HUES48 (cell line): ENCODE results near the gene BRCC3.
A peak's percentile ranks its signal among the peaks of the same experiment; 100 is the strongest.

Source experiments
- H3K27ac ChIP-seq: one replicate; pipeline ENCODE4 v1.7.0; 2013; ENCODE audit warnings: low read depth, low read length, inconsistent platforms
- H3K27me3 ChIP-seq: 2 replicates; pipeline ENCODE4 v1.6.1; 2013; ENCODE audit warnings: mild to moderate bottlenecking, low read length; ENCODE audit not compliant: control insufficient read depth, insufficient read depth
- H3K36me3 ChIP-seq: 2 replicates; pipeline ENCODE4 v1.6.1; 2013; ENCODE audit warnings: low read length; ENCODE audit not compliant: control insufficient read depth, insufficient read depth
- H3K4me1 ChIP-seq: 2 replicates; pipeline ENCODE4 v1.6.1; 2013; ENCODE audit warnings: mild to moderate bottlenecking, low read length; ENCODE audit not compliant: control insufficient read depth, insufficient read depth
- H3K4me3 ChIP-seq: 2 replicates; pipeline ENCODE4 v1.5.1; 2013; ENCODE audit warnings: mild to moderate bottlenecking, low read depth, low read length
- H3K9ac ChIP-seq: 2 replicates; pipeline ENCODE4 v1.6.1; 2013; ENCODE audit warnings: mild to moderate bottlenecking, low read depth, low read length, moderate library complexity
- H3K9me3 ChIP-seq: 2 replicates; pipeline ENCODE4 v1.6.1; 2013; ENCODE audit warnings: low read length; ENCODE audit not compliant: control insufficient read depth, insufficient read depth

The BRCC3 gene

DNA sequence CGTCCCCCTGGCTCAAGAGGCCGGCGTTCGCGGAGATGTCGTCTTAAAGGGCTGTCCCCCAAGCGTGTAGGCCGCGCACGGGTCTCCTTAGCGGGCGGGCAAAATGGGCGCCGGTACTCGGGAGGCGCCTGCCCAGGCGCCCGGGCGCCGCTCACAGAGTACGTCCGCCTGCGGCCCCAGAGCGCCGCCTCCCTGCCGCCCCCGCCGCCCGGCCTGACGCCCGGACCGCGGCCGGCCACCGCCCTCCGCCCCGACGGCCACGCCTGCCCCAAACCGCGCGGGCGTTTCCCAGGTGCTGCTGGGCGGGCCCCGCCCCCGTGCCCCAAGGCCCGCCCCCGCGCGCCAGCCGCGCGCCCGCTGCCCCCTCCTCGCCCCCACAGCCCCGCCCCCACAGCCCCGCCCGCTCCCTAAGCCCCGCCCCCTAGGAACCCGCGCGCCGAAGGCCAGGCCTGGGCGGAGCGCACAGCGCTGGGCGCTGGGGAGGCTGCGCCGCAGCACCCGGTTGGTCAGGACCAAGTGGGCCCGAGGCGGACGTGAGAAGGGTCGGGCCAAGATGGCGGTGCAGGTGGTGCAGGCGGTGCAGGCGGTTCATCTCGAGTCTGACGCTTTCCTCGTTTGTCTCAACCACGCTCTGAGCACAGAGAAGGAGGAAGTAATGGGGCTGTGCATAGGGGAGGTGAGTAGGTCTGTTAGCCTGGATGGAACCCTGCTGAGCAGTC is at the start of gene BRCC3, which contains the start of the genes CMC4 and MTCP1:
Gene BRCC3, plus strand, starts transcription at position 534 of the 719 bp plus-strand sequence. Its CDS starts 20 bp downstream, at position 554.
Gene CMC4, minus strand, starts transcription at position 162 of the 719 bp plus-strand sequence. CDS start 7,113 bp downstream, outside the sequence.
Gene MTCP1, minus strand, starts transcription at position 162 of the 719 bp plus-strand sequence. CDS start 5,126 bp downstream, outside the sequence.
- Histone ChIP-seq H3K36me3 (peaks cover 29% of the 10 kb centered on the region), H3K27me3 (no peaks in the 10 kb centered on the region), H3K9ac (peak within 1 kb of the TSS; percentile 91), H3K4me1 (no peaks in the 10 kb centered on the region), H3K27ac (peak within 1 kb of the TSS; percentile 80), H3K9me3 (peaks cover 45% of the 10 kb centered on the region), H3K4me3 (peak within 1 kb of the TSS; percentile 96)

GRCh38 chrX:155022585-155022984 is 48.7 kb upstream of the BRCC3 start, which contains the start of gene F8:
F8 (minus strand) TSS chrX:155022723; CDS start chrX:155022552, 171 bp downstream.
- 0 out of 2 replicates have a peak, but pooled peaks cover under 1% of the 10 kb centered on the region for H3K4me1 ChIP-seq

GRCh38 chrX:155023907-155024833 is 47.1 kb upstream of the BRCC3 start:
- Histone ChIP-seq H3K36me3 (no peaks in the 10 kb centered on the region), H3K4me1 (peaks cover 7% of the 10 kb centered on the region; the same call in 1 of the 2 replicates), H3K27me3 (no peaks in the 10 kb centered on the region), H3K27ac (no peak overlapping the region), H3K9ac (no peak overlapping the region), H3K4me3 (no peak overlapping the region), H3K9me3 (peaks cover 20% of the 10 kb centered on the region; the same call in 1 of the 2 replicates)

More at GRCh38 chrX:155022585-155022984, 48.7 kb upstream of the BRCC3 start, which contains the start of gene F8:
- Histone ChIP-seq H3K27ac (no peak within 1 kb of the TSS), H3K4me3 (no peak within 1 kb of the TSS), H3K27me3 (no peaks in the 10 kb centered on the region), H3K36me3 (no peaks in the 10 kb centered on the region), H3K9ac (no peak within 1 kb of the TSS), H3K9me3 (peaks cover 19% of the 10 kb centered on the region; the same call in 1 of the 2 replicates)

- Histone ChIP-seq H3K27me3 (no peaks in the 10 kb centered on the region), H3K27ac (peak overlapping the region; percentile 94), H3K9me3 (peaks cover 18% of the 10 kb centered on the region; the same call in 1 of the 2 replicates), H3K9ac (peak overlapping the region; percentile 72), H3K4me1 (peaks cover 7% of the 10 kb centered on the region; the same call in 1 of the 2 replicates), H3K4me3 (peak overlapping the region; percentile 76), H3K36me3 (no peaks in the 10 kb centered on the region)
These were observed 44.9 kb upstream of the BRCC3 start for GRCh38 chrX:155026420-155026726.

DNA sequence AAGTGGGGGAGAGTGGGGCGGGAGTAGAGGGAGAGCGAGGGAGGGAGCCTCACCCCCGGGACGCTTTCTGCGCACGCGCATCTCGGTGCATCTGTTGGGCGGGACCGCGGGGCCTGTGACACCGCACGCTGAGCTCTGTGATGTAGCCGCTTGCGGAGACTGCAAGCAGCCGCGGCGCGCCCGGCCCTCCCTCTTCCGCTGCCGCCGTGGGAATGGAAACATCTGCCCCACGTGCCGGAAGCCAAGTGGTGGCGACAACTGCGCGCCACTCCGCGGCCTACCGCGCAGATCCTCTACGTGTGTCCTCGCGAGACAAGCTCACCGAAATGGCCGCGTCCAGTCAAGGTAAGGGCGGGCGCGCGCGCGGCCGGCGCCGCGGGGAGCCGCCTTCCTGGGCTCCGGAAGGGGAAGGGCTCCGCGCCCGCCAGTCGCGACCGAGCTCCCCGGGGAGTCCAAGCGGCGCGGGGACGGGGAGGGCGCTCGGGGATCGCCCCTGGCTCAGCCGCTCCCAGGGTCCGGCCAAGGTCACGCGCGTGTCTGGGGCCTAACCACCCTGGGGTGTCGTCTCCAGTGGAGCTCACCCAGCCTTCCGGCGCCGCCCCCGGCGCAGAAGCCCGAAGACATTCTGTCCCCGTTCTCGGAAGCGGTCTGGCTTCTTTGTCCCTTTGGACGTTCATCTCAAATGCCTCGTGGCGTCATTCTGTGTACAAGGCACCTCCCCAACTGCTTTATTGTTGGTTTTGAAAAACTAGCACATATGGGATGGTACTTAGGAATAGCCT is 44.4 kb upstream of the BRCC3 start, which contains the start of gene FUNDC2:
Gene FUNDC2, plus strand, starts transcription at position 118 of the 782 bp plus-strand sequence. Its CDS starts 95 bp downstream, at position 213.
- Histone ChIP-seq H3K9ac (peak within 1 kb of the TSS; percentile 90), H3K27me3 (no peaks in the 10 kb centered on the region), H3K36me3 (no peaks in the 10 kb centered on the region), H3K4me3 (peak within 1 kb of the TSS; percentile 76), H3K4me1 (peaks cover 7% of the 10 kb centered on the region; the same call in 1 of the 2 replicates), H3K27ac (peak within 1 kb of the TSS; percentile 94), H3K9me3 (peaks cover 15% of the 10 kb centered on the region; the same call in 1 of the 2 replicates)

GRCh38 chrX:155027509-155028066 is 43.7 kb upstream of the BRCC3 start:
- H3K27ac ChIP-seq = peak overlapping the region; percentile 94

DNA sequence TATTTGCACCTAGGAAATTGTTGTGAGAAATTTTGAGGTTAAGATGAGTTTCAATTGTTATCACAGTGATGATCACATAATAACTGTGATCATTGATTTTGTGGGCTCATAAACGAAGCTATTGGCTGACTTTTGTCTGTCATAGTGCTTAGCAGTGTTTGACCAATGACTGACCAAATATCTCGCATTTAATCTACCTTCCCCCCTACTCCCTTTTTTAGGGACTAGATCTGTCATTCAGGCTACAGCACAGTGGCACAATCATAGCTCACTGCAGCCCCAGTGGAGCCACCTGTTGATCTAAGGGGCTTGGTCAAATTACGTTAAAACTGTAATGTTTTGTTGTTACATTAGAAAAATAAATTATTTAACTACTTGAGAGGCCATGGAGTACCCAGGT is 43.2 kb upstream of the BRCC3 start:
- peak overlapping the region; percentile 94 for H3K27ac ChIP-seq
- H3K9ac ChIP-seq = no peak overlapping the region
- peaks cover 7% of the 10 kb centered on the region; the same call in 1 of the 2 replicates for H3K4me1 ChIP-seq
- H3K9me3 ChIP-seq = peaks cover 13% of the 10 kb centered on the region; the same call in 1 of the 2 replicates
- no peaks in the 10 kb centered on the region for H3K36me3 ChIP-seq
- peak overlapping the region; percentile 76 for H3K4me3 ChIP-seq
- no peaks in the 10 kb centered on the region for H3K27me3 ChIP-seq

More at GRCh38 chrX:155027509-155028066, 43.7 kb upstream of the BRCC3 start:
- Histone ChIP-seq H3K4me3 (peak overlapping the region; percentile 76), H3K27me3 (no peaks in the 10 kb centered on the region), H3K4me1 (peaks cover 7% of the 10 kb centered on the region; the same call in 1 of the 2 replicates), H3K9me3 (peaks cover 13% of the 10 kb centered on the region; the same call in 1 of the 2 replicates), H3K9ac (peak overlapping the region; percentile 90), H3K36me3 (no peaks in the 10 kb centered on the region)

GRCh38 chrX:155028877-155029291 is 42.4 kb upstream of the BRCC3 start:
- Histone ChIP-seq H3K27ac (no peak overlapping the region), H3K4me1 (peaks cover 7% of the 10 kb centered on the region; the same call in 1 of the 2 replicates), H3K9ac (no peak overlapping the region), H3K27me3 (no peaks in the 10 kb centered on the region), H3K36me3 (0 out of 2 replicates have a peak, but pooled peaks cover 2% of the 10 kb centered on the region), H3K4me3 (no peak overlapping the region), H3K9me3 (peaks cover 18% of the 10 kb centered on the region)

DNA sequence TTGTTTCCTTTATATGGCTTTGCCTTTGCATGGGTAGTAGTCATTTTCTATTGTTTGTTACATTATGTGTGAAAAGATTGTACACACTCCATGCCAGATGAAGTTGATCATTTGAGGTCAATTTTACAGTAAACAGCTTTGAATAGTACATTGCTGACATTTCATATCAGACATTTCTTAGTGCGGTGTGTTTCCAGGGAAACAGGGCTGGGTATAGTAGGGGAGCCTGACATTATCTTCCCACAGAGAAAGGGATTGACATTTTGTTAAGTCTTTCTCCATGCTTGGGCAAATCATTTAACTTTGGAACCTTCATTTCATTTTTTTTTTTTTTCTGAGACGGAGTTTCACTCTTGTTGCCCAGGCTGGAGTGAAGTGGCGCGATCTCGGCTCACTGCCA is 39.7 kb upstream of the BRCC3 start:
- Histone ChIP-seq H3K9me3 (peaks cover 39% of the 10 kb centered on the region), H3K9ac (no peak overlapping the region), H3K27me3 (no peaks in the 10 kb centered on the region), H3K27ac (no peak overlapping the region), H3K4me3 (no peak overlapping the region), H3K36me3 (peaks cover 6% of the 10 kb centered on the region; the same call in 1 of the 2 replicates), H3K4me1 (peaks cover 7% of the 10 kb centered on the region; the same call in 1 of the 2 replicates)
